GM10266 (cell line): ENCODE data around the gene RPS6KB1.
"Not testable (repeated sequence)": the region's sequence is repeated elsewhere in the genome, so short reads cannot be mapped to it uniquely, and the experiment has no call there.

ENCODE experiments used
- DNase-seq: peaks from one replicate; pipeline ENCODE4 v3.0.0; 2012; ENCODE audit errors: extremely low spot score
- CTCF ChIP-seq: IDR thresholded peaks from 2 replicates; pipeline ENCODE4 v1.5.1; 2012; ENCODE audit warnings: mild to moderate bottlenecking, low read depth; ENCODE audit not compliant: control insufficient read depth, insufficient read depth; ENCODE audit errors: missing control alignments

The RPS6KB1 gene

GRCh38 chr17:59851439-59852375 lies 41.2 kb upstream of the RPS6KB1 start:
- no peak for TF ChIP-seq CTCF
- no peak for DNase-seq

DNA sequence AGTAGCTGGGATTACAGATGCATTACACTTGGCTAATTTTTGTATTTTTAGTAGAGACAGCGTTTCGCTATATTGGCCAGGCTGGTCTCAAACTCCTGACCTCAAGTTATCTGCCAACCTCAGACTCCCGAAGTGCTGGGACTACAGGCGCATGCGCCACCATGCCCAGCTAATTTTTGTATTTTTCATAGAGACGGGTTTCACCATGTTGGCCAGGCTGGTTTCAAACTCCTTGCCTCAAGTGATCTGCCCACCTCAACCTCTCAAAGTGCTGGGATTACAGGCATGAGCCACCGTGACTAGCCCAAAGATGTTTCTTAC lies 40.1 kb upstream of the RPS6KB1 start:
- DNase-seq = not testable (repeated sequence)

- TF ChIP-seq CTCF = peak; percentile 28
- DNase-seq = no peak
These were observed 39.6 kb upstream of the RPS6KB1 start for GRCh38 chr17:59853168-59853918.

DNA sequence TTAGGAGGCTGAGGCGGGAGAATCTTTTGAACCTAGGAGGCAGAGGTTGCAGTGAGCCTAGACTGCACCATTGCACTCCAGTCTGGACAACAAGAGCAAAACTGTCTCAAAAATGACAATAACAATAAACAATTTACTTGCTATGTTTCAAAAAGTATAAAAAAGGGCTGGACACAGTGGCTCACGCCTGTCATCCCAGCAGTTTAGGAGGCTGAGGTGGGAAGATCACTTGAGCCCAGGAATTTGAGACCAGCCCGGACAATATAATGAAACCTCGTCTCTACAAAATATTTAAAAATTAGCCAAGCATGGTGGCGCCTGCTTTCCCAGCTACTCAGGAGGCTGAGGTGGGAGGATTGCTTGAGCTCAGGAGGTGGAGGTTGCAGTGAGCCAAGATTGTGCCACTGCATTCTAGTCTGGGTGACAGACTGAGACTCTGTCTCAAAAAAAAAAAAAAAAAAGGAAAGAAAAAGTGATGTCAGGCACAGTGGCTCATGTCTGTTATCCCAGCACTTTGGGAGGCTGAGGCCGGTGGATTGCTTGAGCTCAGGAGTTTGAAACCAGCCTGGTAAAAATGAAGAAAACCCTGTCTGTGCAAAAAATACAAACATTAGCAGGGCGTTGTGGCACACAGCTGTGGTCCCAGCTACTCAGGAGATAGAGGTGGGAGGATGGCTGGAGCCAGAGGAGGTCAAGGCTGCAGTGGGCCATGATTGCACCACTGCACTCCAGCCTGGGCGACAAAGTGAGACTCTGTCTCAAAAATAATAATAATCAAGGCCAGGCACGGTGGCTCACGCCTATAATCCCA lies 38.8 kb upstream of the RPS6KB1 start:
- DNase-seq = not testable (repeated sequence)

GRCh38 chr17:59856859-59857794 lies 35.8 kb upstream of the RPS6KB1 start:
- no peak for DNase-seq
- no peak for TF ChIP-seq CTCF

DNA sequence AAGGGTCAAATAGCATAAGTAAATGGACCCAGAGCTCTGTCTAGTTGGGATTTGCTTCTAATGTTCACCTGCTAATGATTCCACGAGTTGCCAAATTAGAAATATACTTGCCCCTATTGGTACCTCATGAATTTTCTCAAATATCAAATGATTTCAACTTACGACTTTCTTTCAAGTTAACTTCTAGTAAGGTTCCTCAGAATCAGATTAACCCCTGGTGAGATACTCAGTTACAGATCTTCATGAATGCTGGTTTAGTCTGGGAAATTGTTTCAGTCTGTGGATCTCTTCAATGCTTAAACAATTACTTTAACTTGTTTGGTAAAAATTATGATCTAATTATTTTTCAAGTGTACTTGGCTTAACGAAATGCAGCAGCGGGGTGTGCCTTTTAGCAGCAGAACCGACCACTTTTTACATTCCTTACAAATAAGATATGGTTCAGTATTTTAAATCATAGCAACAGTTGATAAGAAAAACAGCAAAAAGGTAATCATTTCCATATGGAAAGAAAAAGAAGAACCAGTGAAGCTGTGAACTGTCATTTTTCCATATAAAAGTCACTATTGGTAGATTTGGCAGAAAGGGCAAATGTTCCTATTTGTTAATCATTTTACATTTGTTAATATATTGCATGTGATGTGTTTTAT lies 34.6 kb upstream of the RPS6KB1 start:
- TF ChIP-seq CTCF = no peak
- no peak for DNase-seq

- no peak for DNase-seq
- TF ChIP-seq CTCF = no peak
These were observed 34.0 kb upstream of the RPS6KB1 start for GRCh38 chr17:59858932-59859331.
